ENCODE measurements around the gene LSM12. TPM values are rescaled to one million over a fixed set of nuclear protein-coding genes. Genes with fewer than 3 reads are reported as not detected.

The LSM12 gene
- total RNA-seq, 4 donors from 2014 or later: 37.8 to 59.2 (median 46.0) TPM

GRCh38 chr17:44045486-44045885 is 21.0 kb downstream of the LSM12 start:
- no peak for TF ChIP-seq CTCF (IDR thresholded peaks at IDR 0.05)
- no peak for TF ChIP-seq POLR2AphosphoS5 (IDR thresholded peaks at IDR 0.05)
- no peak for TF ChIP-seq POLR2A (IDR thresholded peaks at IDR 0.05; ENCODE audit: low read depth)
- no peak for TF ChIP-seq EP300 (IDR thresholded peaks at IDR 0.05)
- WGBS: 94% methylated on average over 4 of the region's 4 CpGs
- intact Hi-C loops (cut with DNase I): no loop called here

GRCh38 chr17:44044071-44044470 is 22.4 kb downstream of the LSM12 start:
- peak in 1 of 2 donors; percentile 24 for TF ChIP-seq POLR2AphosphoS5 (IDR thresholded peaks at IDR 0.05)
- no peak for TF ChIP-seq POLR2A (IDR thresholded peaks at IDR 0.05; ENCODE audit: low read depth)
- no peak for TF ChIP-seq EP300 (IDR thresholded peaks at IDR 0.05)
- TF ChIP-seq CTCF (IDR thresholded peaks at IDR 0.05): no peak
- Histone ChIP-seq H3K9me3 (no peaks in the 10 kb centered on the region), H3K27ac (replicated peaks in 1 of 4) (peak overlapping the region; percentile 64 to 86 (median 75)), H3K36me3 (peaks cover 0 to 27% (median 17%) of the 10 kb centered on the region in 4 donors), H3K4me3 (no peak overlapping the region), H3K4me1 (peaks cover 38 to 60% (median 54%) of the 10 kb centered on the region in 4 donors), H3K27me3 (no peaks in the 10 kb centered on the region)
- no peak for DNase-seq (ENCODE audit: extremely low spot score)
- 41% methylated on average over 1 of the region's 1 CpG for WGBS
- intact Hi-C loops (cut with DNase I): no loop called here

More at GRCh38 chr17:44045486-44045885, 21.0 kb downstream of the LSM12 start:
- Histone ChIP-seq H3K4me3 (no peak overlapping the region), H3K4me1 (peaks cover 28 to 51% (median 43%) of the 10 kb centered on the region in 4 donors), H3K27me3 (no peaks in the 10 kb centered on the region), H3K27ac (replicated peaks in 1 of 4) (no peak overlapping the region), H3K36me3 (peaks cover 12 to 35% (median 30%) of the 10 kb centered on the region in 4 donors), H3K9me3 (no peaks in the 10 kb centered on the region)
- no peak for DNase-seq (ENCODE audit: extremely low spot score)

- Histone ChIP-seq H3K9me3 (no peaks in the 10 kb centered on the region), H3K4me3 (no peak overlapping the region), H3K36me3 (peaks cover 0 to 27% (median 18%) of the 10 kb centered on the region in 4 donors), H3K27me3 (no peaks in the 10 kb centered on the region), H3K4me1 (peaks cover 45 to 60% (median 57%) of the 10 kb centered on the region in 4 donors), H3K27ac (replicated peaks in 1 of 4) (peak overlapping the region; percentile 64 to 86 (median 75))
- WGBS: 26% methylated on average over 4 of the region's 4 CpGs
- DNase-seq (ENCODE audit: extremely low spot score): no peak
- TF ChIP-seq EP300 (IDR thresholded peaks at IDR 0.05): no peak
- TF ChIP-seq CTCF (IDR thresholded peaks at IDR 0.05): no peak
- TF ChIP-seq POLR2A (IDR thresholded peaks at IDR 0.05; ENCODE audit: low read depth): no peak
- no peak for TF ChIP-seq POLR2AphosphoS5 (IDR thresholded peaks at IDR 0.05)
- intact Hi-C loops (cut with DNase I): no loop called here
These were observed 23.2 kb downstream of the LSM12 start for GRCh38 chr17:44043272-44043696.

DNA sequence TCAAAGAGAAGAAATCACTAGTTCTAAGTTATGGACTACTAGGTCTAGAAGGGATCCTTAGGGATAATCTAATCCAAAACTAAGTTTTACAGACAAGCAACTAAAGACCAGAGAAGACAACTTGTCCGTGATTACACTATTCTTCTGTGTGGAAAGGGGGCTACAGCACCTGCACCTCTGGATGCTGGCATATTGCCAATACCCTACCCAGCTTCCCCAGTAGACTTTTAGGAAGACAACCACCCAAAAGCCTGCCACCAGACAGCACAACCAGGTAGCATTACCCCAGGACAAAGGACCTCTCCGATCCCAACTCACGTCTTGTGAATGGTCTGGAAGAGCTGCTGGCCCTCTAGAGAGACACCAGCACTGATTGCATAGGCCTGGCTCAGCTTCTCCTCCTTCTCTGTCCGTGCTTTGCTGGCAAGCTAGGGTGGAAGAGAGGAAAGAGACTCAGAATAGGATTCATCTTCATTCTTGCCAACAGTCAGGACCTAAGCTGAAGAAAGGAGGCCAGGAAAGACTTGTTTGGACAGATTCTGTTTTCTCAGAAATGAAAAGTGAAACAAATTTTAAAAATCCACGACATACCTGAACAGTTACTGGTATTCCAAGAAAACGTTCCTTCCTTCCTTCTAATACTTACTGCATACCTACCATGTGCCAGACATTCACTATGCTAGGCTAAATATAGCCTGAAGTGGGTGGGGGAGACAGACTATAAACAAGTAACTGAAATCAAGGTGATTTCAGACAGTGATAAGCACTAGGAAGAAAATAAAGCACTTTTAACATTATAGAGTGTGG is 26.4 kb downstream of the LSM12 start:
- H3K27ac ChIP-seq (replicated peaks in 1 of 4): peak overlapping the region; percentile 64 to 86 (median 78)
- H3K4me3 ChIP-seq: peak overlapping the region in 1 of 4 donors; percentile 29
- intact Hi-C loops (cut with DNase I): loop anchor here (2.0 kb wide), 1 partner anchor 95 kb away; no protein-coding TSS in a partner anchor
- no peak for TF ChIP-seq POLR2A (IDR thresholded peaks at IDR 0.05; ENCODE audit: low read depth)
- TF ChIP-seq CTCF (IDR thresholded peaks at IDR 0.05): no peak
- TF ChIP-seq POLR2AphosphoS5 (IDR thresholded peaks at IDR 0.05): peak in 1 of 2 donors; percentile 42
- peak; percentile 37 for TF ChIP-seq EP300 (IDR thresholded peaks at IDR 0.05)
- peaks cover 50 to 60% (median 55%) of the 10 kb centered on the region in 4 donors for H3K4me1 ChIP-seq
- no peak for DNase-seq (ENCODE audit: extremely low spot score)
- H3K36me3 ChIP-seq: peaks cover 12 to 35% (median 31%) of the 10 kb centered on the region in 4 donors
- H3K27me3 ChIP-seq: no peaks in the 10 kb centered on the region
- no peaks in the 10 kb centered on the region for H3K9me3 ChIP-seq
- WGBS: 43% methylated on average over 5 of the region's 6 CpGs
